Heart right ventricle (tissue), 16 donors: Measurements from ENCODE around the gene IVD. TPM values are rescaled to one million over a fixed set of nuclear protein-coding genes. Genes with fewer than 3 reads are reported as not detected.
"Not testable (repeated sequence)": the region's sequence is repeated elsewhere in the genome, so short reads cannot be mapped to it uniquely, and the experiment has no call there.

Experiments
- ATAC-seq, 8 donors: fragments of 200-7000 bp; cut with Tn5 transposase; one replicate each; pipeline ENCODE4 v1.9.1; 2020; ENCODE audit warnings: mild to moderate bottlenecking in 8 of 8, moderate library complexity in 8 of 8, moderate number of reproducible peaks in 1 of 8
- DNase-seq, 2 donors: peaks; one replicate each; pipeline ENCODE4 v3.0.0-alpha.2; 2020
- H3K27ac ChIP-seq, 10 donors: fragments of 200-600 bp; sonication (generic) in 2 of 10; one replicate each; pipeline versions ENCODE4 v1.5.0 to v1.8.0; 2020 to 2022; ENCODE audit warnings: mild to moderate bottlenecking in 3 of 10
- H3K27me3 ChIP-seq, 7 donors: fragments of 200-600 bp; one replicate each; pipeline ENCODE4 v1.8.0; 2021 to 2022; ENCODE audit warnings: mild to moderate bottlenecking in 2 of 7
- H3K36me3 ChIP-seq, 9 donors: fragments of 200-600 bp; sonication (generic) in 1 of 9; one replicate each; pipeline versions ENCODE4 v1.5.0 to v1.8.0; 2020 to 2022; ENCODE audit warnings: mild to moderate bottlenecking in 2 of 9
- H3K4me1 ChIP-seq, 9 donors: fragments of 200-600 bp; sonication (generic) in 1 of 9; one replicate each; pipeline versions ENCODE4 v1.5.0 to v1.8.0; 2020 to 2022; ENCODE audit warnings: mild to moderate bottlenecking in 4 of 9
- H3K4me3 ChIP-seq, 10 donors: fragments of 200-600 bp; sonication (generic) in 2 of 10; one replicate each; pipeline versions ENCODE4 v1.5.0 to v1.8.0; 2020 to 2022; ENCODE audit warnings: mild to moderate bottlenecking in 7 of 10, moderate library complexity in 2 of 10
- H3K9me3 ChIP-seq, 11 donors: fragments of 200-600 bp in 10 of 11; sonication (generic) in 2 of 11; one replicate each; pipeline versions ENCODE4 v1.5.0 to v1.8.0; 2013 to 2022; ENCODE audit warnings: mild to moderate bottlenecking in 2 of 11, control low read depth in 1 of 11, moderate library complexity in 1 of 11
- CTCF ChIP-seq, 9 donors: fragments of 200-600 bp; sonication (generic) in 2 of 9; IDR thresholded peaks; one replicate each; pipeline versions ENCODE4 v1.5.0 to v1.8.0; 2021 to 2022; ENCODE audit warnings: antibody characterized with exemption in 9 of 9, mild to moderate bottlenecking in 5 of 9, moderate library complexity in 1 of 9
- WGBS, 2 donors: extraction: QIAGEN DNeasy Blood & Tissue Kit; methylation state at CpG; one replicate each; pipeline ENCODE4 v1.1.7; 2013; ENCODE audit warnings: inconsistent platforms in 1 of 2; 5-methylcytosine and 5-hydroxymethylcytosine counted together
- intact Hi-C, 10 donors: fragments of 100-400 bp; cut with DNase I; formaldehyde crosslinking; loops; one replicate each; pipeline versions ENCODE4 v1.11.1 to v1.14.2; 2022
- polyA plus RNA-seq, 2 donors: library from polyadenylated mRNA; stranded (reverse); fragments of 200-250 nt; gene quantifications; one replicate each; pipeline ENCODE4 v1.2.3, GENCODE V29; 2013
- total RNA-seq, 10 donors: library from RNA; stranded (reverse); fragmentation: NEBNext Ultra II Directional in 3 of 10; extraction: Animal tissue kit (Norgen Biotek cat#: 25700) in 3 of 10; gene quantifications; one replicate each; pipeline versions ENCODE4 v1.2.1 to v1.2.4, GENCODE V29; 2021 to 2023
- donor health status: Arrhythmogenic right ventricular cardiomyopathy.
- donor health status: ischemic (EF 13 %, LVEDD 7.1; RV severe dilation, severe dysfunction).
- donor health status: healthy with polysubstance abuse.
- donor health status: DM: no; HTN: yes; CAD: no.
- donor health status: DM: no; HTN: no; CAD: no.
- donor health status: ischemic (EF 25% LVEDD 6.9; RV normal size, moderate dysfunction).
- donor health status: ischemic (EF 25% LVEDD 5.7; RV mildly dilated, moderate dysfunction).
- donor health status: healthy.
- donor health status: DM: yes; HTN: yes; CAD: no.
- donor health status: Ischemic cardiomyopathy.
- donor health status: ischemic (EF 35%, LVEDD 5.7; RV mildly dilated, moderate dysfunction).
- donor health status: nonischemic (EF 11% LVEDD 7.7; RV severe dilation, severe dysfunction).
- donor health status: DM: yes; HTN: yes; CAD: no.
- donor health status: PGD.
- donor health status: ischemic (EF 29% LVEDD 5.4; RV normal size, mild dysfunction).
- donor health status: nonischemic (EF 23%, LVEDD 6.1; RV moderate dilation, normal function).

The IVD gene
- total and polyA plus RNA-seq, 12 donors = 42.2 to 143 (median 103) TPM

GRCh38 chr15:40450047-40450446 is 44.5 kb downstream of the IVD start:
- 86 to 94% methylated on average over 2 of the region's 2 CpGs for WGBS, 2 donors
- H3K9me3 ChIP-seq = no peaks in the 10 kb centered on the region
- H3K4me1 ChIP-seq = peaks cover 7 to 70% (median 50%) of the 10 kb centered on the region in 9 donors
- intact Hi-C loops = loop anchor here in 2 of 10 donors (10.0 kb wide), 1 partner anchor 55 kb away; no protein-coding TSS in a partner anchor
- no peaks in the 10 kb centered on the region for H3K36me3 ChIP-seq
- no peak overlapping the region for H3K27ac ChIP-seq
- no peak for ATAC-seq
- no peak for TF ChIP-seq CTCF (IDR thresholded peaks at IDR 0.05)
- H3K4me3 ChIP-seq = no peak overlapping the region
- DNase-seq = no peak
- no peaks in the 10 kb centered on the region for H3K27me3 ChIP-seq

- no peaks in the 10 kb centered on the region for H3K27me3 ChIP-seq
- H3K36me3 ChIP-seq = no peaks in the 10 kb centered on the region
- intact Hi-C loops = loop anchor here in 2 of 10 donors (10.0 kb wide), 1 partner anchor 53 kb away; no protein-coding TSS in a partner anchor
- ATAC-seq (no peak), DNase-seq (no peak)
- peaks cover 19 to 72% (median 54%) of the 10 kb centered on the region in 9 donors for H3K4me1 ChIP-seq
- TF ChIP-seq CTCF (IDR thresholded peaks at IDR 0.05) = no peak
- no peaks in the 10 kb centered on the region for H3K9me3 ChIP-seq
- no peak overlapping the region for H3K4me3 ChIP-seq
- 83% methylated on average over 3 of the region's 3 CpGs for WGBS, 2 donors
- H3K27ac ChIP-seq = no peak overlapping the region
These were observed 46.0 kb downstream of the IVD start for GRCh38 chr15:40451527-40452158.

- ATAC-seq = peak in 1 of 8 donors; percentile 36
- Histone ChIP-seq H3K36me3 (no peaks in the 10 kb centered on the region), H3K9me3 (no peaks in the 10 kb centered on the region), H3K4me1 (peaks cover 23 to 80% (median 60%) of the 10 kb centered on the region in 9 donors), H3K4me3 (no peak overlapping the region), H3K27ac (no peak overlapping the region), H3K27me3 (no peaks in the 10 kb centered on the region)
- no peak for DNase-seq
- WGBS, 2 donors = 69 to 70% methylated on average over 10 to 11 of the region's 11 CpGs
- TF ChIP-seq CTCF (IDR thresholded peaks at IDR 0.05) = no peak
- intact Hi-C loops = loop anchor here in 2 of 10 donors (10.0 kb wide), 1 partner anchor 52 kb away; no protein-coding TSS in a partner anchor
These were observed 46.9 kb downstream of the IVD start for GRCh38 chr15:40452296-40453090.

GRCh38 chr15:40453941-40454340 is 48.3 kb downstream of the IVD start:
- ATAC-seq = peak in 1 of 8 donors; percentile 25
- intact Hi-C loops = loop anchor here in 2 of 10 donors (10.0 kb wide), 1 partner anchor 51 kb away; no protein-coding TSS in a partner anchor
- not testable (repeated sequence) for H3K27me3 ChIP-seq, H3K9me3 ChIP-seq, H3K36me3 ChIP-seq, H3K4me3 ChIP-seq, DNase-seq
- Histone ChIP-seq H3K27ac (peak overlapping the region in 1 of 10 donors; percentile 21), H3K4me1 (peaks cover 23 to 80% (median 60%) of the 10 kb centered on the region in 9 donors)
- 72 to 73% methylated on average over 2 to 3 of the region's 3 CpGs for WGBS, 2 donors
